ENCODE data around the gene IFT57.

GRCh38 chr3:108234387-108234957, 12.2 kb upstream of the IFT57 start:
- TF ChIP-seq EGR1 (IDR thresholded peaks at IDR 0.05) (no peak), CEBPB (IDR thresholded peaks at IDR 0.05) (no peak), RAD21 (IDR thresholded peaks at IDR 0.05; ENCODE audit: low read depth) (no peak), NFIC (IDR thresholded peaks at IDR 0.05) (no peak), EP300 (IDR thresholded peaks at IDR 0.05; ENCODE audit: borderline replicate concordance) (no peak), TEAD4 (IDR thresholded peaks at IDR 0.05) (no peak), USF1 (IDR thresholded peaks at IDR 0.05) (no peak)
- TF ChIP-seq, protein P1, sequence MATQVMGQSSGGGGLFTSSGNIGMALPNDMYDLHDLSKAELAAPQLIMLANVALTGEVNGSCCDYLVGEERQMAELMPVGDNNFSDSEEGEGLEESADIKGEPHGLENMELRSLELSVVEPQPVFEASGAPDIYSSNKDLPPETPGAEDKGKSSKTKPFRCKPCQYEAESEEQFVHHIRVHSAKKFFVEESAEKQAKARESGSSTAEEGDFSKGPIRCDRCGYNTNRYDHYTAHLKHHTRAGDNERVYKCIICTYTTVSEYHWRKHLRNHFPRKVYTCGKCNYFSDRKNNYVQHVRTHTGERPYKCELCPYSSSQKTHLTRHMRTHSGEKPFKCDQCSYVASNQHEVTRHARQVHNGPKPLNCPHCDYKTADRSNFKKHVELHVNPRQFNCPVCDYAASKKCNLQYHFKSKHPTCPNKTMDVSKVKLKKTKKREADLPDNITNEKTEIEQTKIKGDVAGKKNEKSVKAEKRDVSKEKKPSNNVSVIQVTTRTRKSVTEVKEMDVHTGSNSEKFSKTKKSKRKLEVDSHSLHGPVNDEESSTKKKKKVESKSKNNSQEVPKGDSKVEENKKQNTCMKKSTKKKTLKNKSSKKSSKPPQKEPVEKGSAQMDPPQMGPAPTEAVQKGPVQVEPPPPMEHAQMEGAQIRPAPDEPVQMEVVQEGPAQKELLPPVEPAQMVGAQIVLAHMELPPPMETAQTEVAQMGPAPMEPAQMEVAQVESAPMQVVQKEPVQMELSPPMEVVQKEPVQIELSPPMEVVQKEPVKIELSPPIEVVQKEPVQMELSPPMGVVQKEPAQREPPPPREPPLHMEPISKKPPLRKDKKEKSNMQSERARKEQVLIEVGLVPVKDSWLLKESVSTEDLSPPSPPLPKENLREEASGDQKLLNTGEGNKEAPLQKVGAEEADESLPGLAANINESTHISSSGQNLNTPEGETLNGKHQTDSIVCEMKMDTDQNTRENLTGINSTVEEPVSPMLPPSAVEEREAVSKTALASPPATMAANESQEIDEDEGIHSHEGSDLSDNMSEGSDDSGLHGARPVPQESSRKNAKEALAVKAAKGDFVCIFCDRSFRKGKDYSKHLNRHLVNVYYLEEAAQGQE (IDR thresholded peaks at IDR 0.05; ENCODE audit: low read depth), result no peak

All from Ishikawa (cell line).